ENCODE results near the gene FAM120A.

Gene FAM120A

DNA sequence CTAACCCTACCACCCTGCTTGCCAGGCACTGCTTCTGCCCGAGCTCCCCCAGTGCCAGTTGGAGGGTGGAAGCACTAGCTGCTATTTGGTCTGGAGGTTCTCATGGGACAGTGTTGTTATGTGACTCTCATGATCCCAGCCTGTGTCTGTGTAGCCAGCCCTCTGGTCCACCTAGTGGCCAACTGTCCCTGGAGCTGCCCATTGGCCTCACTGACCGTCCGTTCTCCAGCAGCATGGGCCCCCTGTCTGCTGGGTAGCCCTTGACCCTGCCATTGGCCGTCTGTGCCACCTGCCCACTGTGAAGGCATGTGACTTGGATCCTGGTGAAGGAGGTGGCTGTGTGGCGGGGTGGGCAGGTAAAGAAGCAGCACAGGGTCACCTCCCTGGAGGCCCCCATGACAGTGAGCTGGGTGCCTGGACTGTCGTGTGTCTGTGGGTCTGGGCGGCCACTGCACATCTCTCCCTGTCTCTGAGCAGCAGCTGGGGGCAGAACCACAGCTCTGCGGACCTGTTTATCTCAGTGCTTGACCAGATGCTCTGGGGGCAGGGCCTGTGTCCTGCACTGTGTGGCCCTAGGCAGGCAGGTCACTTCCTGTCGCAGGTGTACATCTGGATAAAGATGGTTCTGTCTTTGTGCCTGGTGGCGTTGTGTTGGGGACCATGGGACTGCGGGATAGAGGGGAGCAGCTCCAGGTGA lies 136.3 kb downstream of the FAM120A start:
- TF ChIP-seq CTCF (IDR thresholded peaks at IDR 0.05), result no peak

DNA sequence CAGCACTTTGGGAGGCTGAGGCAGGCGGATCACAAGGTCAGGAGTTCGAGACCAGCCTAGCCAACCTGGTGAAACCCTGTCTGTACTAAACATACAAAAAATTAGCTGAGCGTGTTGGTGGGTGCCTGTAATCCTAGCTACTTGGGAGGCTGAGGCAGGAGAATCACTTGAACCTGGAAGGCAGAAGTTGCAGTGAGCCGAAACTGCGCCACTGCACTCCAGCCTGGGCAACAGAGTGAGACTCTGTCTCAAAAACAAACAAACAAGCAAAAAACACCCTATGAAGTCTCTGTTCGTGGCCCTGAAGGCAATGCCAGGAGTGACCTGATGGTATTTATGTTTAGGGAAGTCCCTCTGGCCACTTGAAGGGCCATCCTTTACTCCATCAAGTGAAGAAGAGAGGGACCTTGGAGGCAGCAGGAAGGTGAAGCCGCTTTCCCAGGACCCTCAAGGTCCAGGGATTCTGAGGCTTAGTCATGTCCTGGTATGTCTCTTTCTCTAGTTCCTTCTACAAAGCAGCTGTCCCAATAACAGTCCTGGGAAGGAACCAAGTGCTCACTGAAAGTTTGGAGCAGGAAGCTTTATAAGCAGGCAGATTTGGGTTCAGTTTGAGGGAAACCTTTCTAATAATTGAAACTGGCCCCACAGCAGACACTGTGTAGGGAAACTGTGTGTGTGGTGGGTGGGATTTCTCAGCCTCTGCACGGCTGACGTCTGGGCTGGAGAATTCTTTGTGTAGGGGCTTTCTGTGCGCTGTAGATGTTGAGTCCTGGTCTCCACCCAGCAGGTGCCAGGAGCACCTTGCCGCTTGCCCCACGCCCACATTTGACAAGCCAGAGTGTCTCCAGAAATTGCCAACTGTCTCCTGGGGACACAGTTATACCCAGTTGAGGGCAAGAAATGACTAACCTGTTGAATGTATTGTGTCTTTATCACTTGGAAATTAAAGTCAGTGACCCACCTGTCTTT lies 137.4 kb downstream of the FAM120A start:
- TF ChIP-seq CTCF (IDR thresholded peaks at IDR 0.05), result no peak

DNA sequence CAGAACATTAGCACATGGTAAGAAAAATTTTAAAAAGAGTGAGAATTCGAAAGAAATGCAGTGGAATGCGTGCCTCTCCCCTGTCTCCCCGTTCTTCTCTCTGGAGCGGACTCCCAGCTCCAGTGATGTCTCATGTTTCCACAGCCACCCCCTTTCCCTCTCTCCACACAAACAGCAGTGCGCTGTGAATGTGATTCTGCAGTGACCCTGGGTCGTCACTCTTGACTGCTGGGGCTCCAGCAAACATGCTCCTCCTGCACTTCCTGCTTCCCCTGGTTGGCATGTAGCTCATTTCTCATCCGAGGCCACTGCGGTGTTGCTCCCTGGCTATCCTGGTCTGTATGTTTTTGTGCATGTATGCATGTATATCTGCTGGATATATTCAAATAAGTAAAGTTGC lies 138.2 kb downstream of the FAM120A start:
- TF ChIP-seq CTCF (IDR thresholded peaks at IDR 0.05), result no peak

DNA sequence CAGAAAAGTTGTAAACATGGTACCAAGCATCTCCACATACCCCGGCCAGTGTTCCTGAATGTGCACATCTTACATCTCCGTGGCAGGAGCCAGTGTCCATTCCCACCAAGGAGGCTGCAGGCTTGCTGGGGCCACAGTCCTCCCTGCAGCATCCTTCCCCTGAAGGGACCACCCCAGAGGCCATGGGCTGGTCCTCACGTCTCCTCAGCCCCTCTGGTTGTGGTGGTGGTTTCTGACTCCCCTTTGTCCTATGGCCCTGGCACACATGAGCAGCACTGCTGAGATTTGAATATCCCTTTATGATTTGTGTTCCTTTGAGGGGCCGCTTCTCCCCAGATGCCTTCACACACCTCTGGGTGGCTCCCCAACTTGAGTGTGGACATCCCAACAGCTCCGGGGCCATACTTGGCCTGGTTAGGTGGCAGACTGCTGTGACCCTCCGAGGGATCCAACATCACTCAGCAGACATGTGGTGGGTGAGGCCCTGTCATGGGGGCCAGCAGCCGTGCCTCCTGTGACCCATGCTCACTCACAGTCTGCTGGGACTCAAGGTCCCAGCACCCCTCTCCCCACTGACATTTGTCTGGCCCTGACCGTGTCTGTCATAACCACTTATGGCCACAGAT lies 139.2 kb downstream of the FAM120A start:
- TF ChIP-seq CTCF (IDR thresholded peaks at IDR 0.05), result no peak

- TF ChIP-seq CTCF (IDR thresholded peaks at IDR 0.05), result no peak
Measured at GRCh38 chr9:93591301-93592007, 140.0 kb downstream of the FAM120A start.

- no peak for TF ChIP-seq CTCF (IDR thresholded peaks at IDR 0.05)
Measured at GRCh38 chr9:93592008-93592642, 140.6 kb downstream of the FAM120A start.

GRCh38 chr9:93592643-93593021 lies 141.1 kb downstream of the FAM120A start:
- no peak for TF ChIP-seq CTCF (IDR thresholded peaks at IDR 0.05)
